ENCODE results near the gene KLK4. TPM values are rescaled to one million over a fixed set of nuclear protein-coding genes. Genes with fewer than 3 reads are reported as not detected.

KLK4 gene
- total and polyA plus RNA-seq, 2 of the 4 experiments (the other 2 are of a cell fraction), result not detected

GRCh38 chr19:50869479-50869878, 41.7 kb downstream of the KLK4 start:
- no peak overlapping the region for H2BK120ac ChIP-seq (ENCODE audit: low read depth, low read length)
- no peaks in the 10 kb centered on the region for H3K79me1 ChIP-seq (ENCODE audit: low read depth in 1 of 2, low read length in 2 of 2)
- no peak overlapping the region for H2BK5ac ChIP-seq (ENCODE audit: low read depth, low read length, poor library complexity, severe bottlenecking)
- no peak overlapping the region for H2AK9ac ChIP-seq (replicated peaks; ENCODE audit: low read depth, low read length, poor library complexity)
- TF ChIP-seq USF2 (IDR thresholded peaks at IDR 0.05; ENCODE audit: low read depth, low read length), result no peak
- no peak for TF ChIP-seq NFE2L2 (IDR thresholded peaks at IDR 0.05; ENCODE audit: low read depth, low read length)
- no peak for TF ChIP-seq RCOR1 (IDR thresholded peaks at IDR 0.05; ENCODE audit: insufficient replicate concordance, low read length)
- no peak for TF ChIP-seq SMC3 (IDR thresholded peaks at IDR 0.05; ENCODE audit: low read depth, low read length)
- no peak for TF ChIP-seq MXI1 (IDR thresholded peaks at IDR 0.05; ENCODE audit: borderline replicate concordance, low read depth, low read length)
- TF ChIP-seq MAFK (IDR thresholded peaks at IDR 0.05; ENCODE audit: low read depth, low read length), result no peak
- no peak for TF ChIP-seq POLR2A (IDR thresholded peaks at IDR 0.05; ENCODE audit: low read depth, low read length)
- no peak for TF ChIP-seq CEBPB (IDR thresholded peaks at IDR 0.05; ENCODE audit: low read depth, low read length)
- TF ChIP-seq CHD1 (IDR thresholded peaks at IDR 0.05; ENCODE audit: low read depth, low read length), result no peak
- no peak for TF ChIP-seq RFX5 (IDR thresholded peaks at IDR 0.05; ENCODE audit: low read depth, low read length)
- TF ChIP-seq RAD21 (IDR thresholded peaks at IDR 0.05; ENCODE audit: low read length), result no peak
- no peak for TF ChIP-seq FOS (IDR thresholded peaks at IDR 0.05; ENCODE audit: low read depth, low read length)
- TF ChIP-seq CTCF (conservative IDR thresholded peaks at IDR 0.05; ENCODE audit: low read depth, low read length), result no peak
- no peak for TF ChIP-seq BHLHE40 (IDR thresholded peaks at IDR 0.05; ENCODE audit: low read depth, low read length)
- TF ChIP-seq MAZ (IDR thresholded peaks at IDR 0.05; ENCODE audit: borderline replicate concordance, low read depth, low read length), result no peak
- no peak for TF ChIP-seq ELK1 (IDR thresholded peaks at IDR 0.05; ENCODE audit: borderline replicate concordance, low read depth, low read length)
- H2AK5ac ChIP-seq (ENCODE audit: low read depth, low read length), result no peak overlapping the region
- H3K27me3 ChIP-seq (ENCODE audit: control insufficient read depth, insufficient read depth, low read length), result no peaks in the 10 kb centered on the region
- POLR2A ChIA-PET (ENCODE audit: unreplicated experiment), result no interaction called here
- no peak overlapping the region for H3K4me3 ChIP-seq (ENCODE audit: insufficient read depth, low read depth, low read length)
- dilution Hi-C loops (cut with HindIII; ENCODE audit: low sequenced_read_pairs, unreplicated experiment), result no loop called here
- intact Hi-C loops (cut with micrococcal nuclease), result no loop called here
- H4K20me1 ChIP-seq (ENCODE audit: insufficient read depth, low read length), result no peaks in the 10 kb centered on the region
- no peak overlapping the region for H3K4ac ChIP-seq (ENCODE audit: low read depth, low read length)
- H4K5ac ChIP-seq (ENCODE audit: low read depth, low read length), result no peak overlapping the region
- in situ Hi-C loops (cut with MboI; ENCODE audit: low sequenced_read_pairs), result no loop called here
- no peak overlapping the region for H2BK15ac ChIP-seq (ENCODE audit: low read depth, low read length)
- H3K56ac ChIP-seq (ENCODE audit: extremely low read depth, insufficient read depth, low read length), result no peak overlapping the region
- CTCF ChIA-PET, result no interaction called here
- H3K18ac ChIP-seq (ENCODE audit: low read depth, low read length), result no peak overlapping the region
- DNase-seq (no peak), ATAC-seq (ENCODE audit: low read depth) (no peak)
- H3K36me3 ChIP-seq (ENCODE audit: control insufficient read depth, insufficient read depth, low read length), result no peaks in the 10 kb centered on the region
- no peak overlapping the region for H3K27ac ChIP-seq (ENCODE audit: insufficient read depth, low read length)
- no peak overlapping the region for H4K8ac ChIP-seq (ENCODE audit: low read depth in 2 of 2, low read length in 2 of 2)
- H3K14ac ChIP-seq (replicated peaks; ENCODE audit: low read depth, low read length), result no peak overlapping the region
- H3K9ac ChIP-seq (ENCODE audit: low read depth, low read length), result no peak overlapping the region
- no peaks in the 10 kb centered on the region for H3K9me1 ChIP-seq (ENCODE audit: insufficient read depth, low read length)
- no TSS peak for BruUV-seq (replicated peaks)
- H2AFZ ChIP-seq (replicated peaks; ENCODE audit: low read length, poor library complexity), result no peak overlapping the region
- H3K23ac ChIP-seq (ENCODE audit: low read depth, low read length), result no peak overlapping the region
- H3K9me3 ChIP-seq (ENCODE audit: control insufficient read depth, insufficient read depth, low read length), result no peaks in the 10 kb centered on the region
- H3K4me1 ChIP-seq (ENCODE audit: control insufficient read depth, insufficient read depth, low read length), result no peaks in the 10 kb centered on the region
- no peak overlapping the region for H3K4me2 ChIP-seq (ENCODE audit: low read depth, low read length)
- H2BK20ac ChIP-seq (ENCODE audit: low read depth, low read length), result no peak overlapping the region
- 40% methylated on average over 1 of the region's 4 CpGs; no CpG with 5 or more reads in 1 of the 2 experiments for WGBS, 2 experiments (ENCODE audit: extremely low coverage in 2 of 2, insufficient read length in 1 of 2)
- no peak overlapping the region for H4K91ac ChIP-seq (ENCODE audit: insufficient read depth, low read depth, low read length)

All from IMR-90 (cell line).